Measurements from ENCODE around the gene NGDN. TPM values are rescaled to one million over a fixed set of nuclear protein-coding genes. Genes with fewer than 3 reads are reported as not detected.

NGDN gene
- total and polyA plus RNA-seq, 3 donors from 2014 or later, result 47.5 to 57.9 (median 48.7) TPM

GRCh38 chr14:23428686-23429495 lies 40.6 kb upstream of the NGDN start:
- Histone ChIP-seq H3K4me3 (no peak overlapping the region), H3K27ac (no peak overlapping the region), H3K9me3 (no peaks in the 10 kb centered on the region), H3K36me3 (ENCODE audit: low read depth, missing control alignments) (no peaks in the 10 kb centered on the region), H3K4me1 (no peaks in the 10 kb centered on the region), H3K27me3 (no peaks in the 10 kb centered on the region)
- DNase-seq, result no peak
- TF ChIP-seq CTCF (IDR thresholded peaks at IDR 0.05) (no peak), POLR2A (IDR thresholded peaks at IDR 0.05) (no peak)
- 96% methylated on average over 13 of the region's 13 CpGs for WGBS, 2 donors
- intact Hi-C loops (cut with DNase I; ENCODE audit: low total_unique reads), result no loop called here

- Histone ChIP-seq H3K27ac (no peak overlapping the region), H3K4me3 (no peak overlapping the region), H3K4me1 (no peaks in the 10 kb centered on the region), H3K36me3 (ENCODE audit: low read depth, missing control alignments) (no peaks in the 10 kb centered on the region), H3K9me3 (no peaks in the 10 kb centered on the region), H3K27me3 (no peaks in the 10 kb centered on the region)
- WGBS, 2 donors, result 91 to 98% methylated on average over 10 of the region's 10 CpGs
- intact Hi-C loops (cut with DNase I; ENCODE audit: low total_unique reads), result no loop called here
- TF ChIP-seq POLR2A (IDR thresholded peaks at IDR 0.05) (no peak), CTCF (IDR thresholded peaks at IDR 0.05) (no peak)
- no peak for DNase-seq
Observed at GRCh38 chr14:23430016-23430722, 39.3 kb upstream of the NGDN start.

GRCh38 chr14:23430723-23431085 lies 38.8 kb upstream of the NGDN start:
- no peaks in the 10 kb centered on the region for H3K36me3 ChIP-seq (ENCODE audit: low read depth, missing control alignments)
- intact Hi-C loops (cut with DNase I; ENCODE audit: low total_unique reads), result no loop called here
- 67 to 73% methylated on average over 1 to 2 of the region's 2 CpGs for WGBS, 2 donors
- H3K4me3 ChIP-seq, result no peak overlapping the region
- no peak for DNase-seq
- no peaks in the 10 kb centered on the region for H3K4me1 ChIP-seq
- no peaks in the 10 kb centered on the region for H3K27me3 ChIP-seq
- TF ChIP-seq CTCF (IDR thresholded peaks at IDR 0.05) (no peak), POLR2A (IDR thresholded peaks at IDR 0.05) (no peak)
- no peaks in the 10 kb centered on the region for H3K9me3 ChIP-seq
- H3K27ac ChIP-seq, result no peak overlapping the region

GRCh38 chr14:23431486-23431885 lies 38.0 kb upstream of the NGDN start:
- no peaks in the 10 kb centered on the region for H3K9me3 ChIP-seq
- no peak overlapping the region for H3K4me3 ChIP-seq
- DNase-seq, result no peak
- intact Hi-C loops (cut with DNase I; ENCODE audit: low total_unique reads), result no loop called here
- TF ChIP-seq POLR2A (IDR thresholded peaks at IDR 0.05) (no peak), CTCF (IDR thresholded peaks at IDR 0.05) (no peak)
- no peaks in the 10 kb centered on the region for H3K27me3 ChIP-seq
- no peak overlapping the region for H3K27ac ChIP-seq
- 79 to 90% methylated on average over 7 to 10 of the region's 10 CpGs for WGBS, 2 donors
- no peaks in the 10 kb centered on the region for H3K4me1 ChIP-seq
- no peaks in the 10 kb centered on the region for H3K36me3 ChIP-seq (ENCODE audit: low read depth, missing control alignments)
